A549 (cell line): Measurements from ENCODE around the gene AMHR2. TPM values are rescaled to one million over a fixed set of nuclear protein-coding genes. Genes with fewer than 3 reads are reported as not detected.

Source experiments
- polyA plus RNA-seq, 4 experiments: library from polyadenylated mRNA; depleted of rRNA in 3 of 4; stranded (reverse); fragments of >200 nt; fragmentation: RNase III in 1 of 4; extraction: RNeasy Plus Mini Kit Qiagen cat#74134 plus additional on column Dnase treatment in 1 of 4; gene quantifications; 2 replicates in 3 of 4; 3 replicates in 1 of 4; pipeline ENCODE4 v1.2.3, GENCODE V29; 2011 to 2017

The AMHR2 gene
- polyA plus RNA-seq, 2 of the 4 experiments (the other 2 are of a cell fraction): 0.12 to 0.18 TPM

Other genes starting within 250 kb of the AMHR2 start
- gene ZNF740, start 243.1 kb upstream of the AMHR2 start, polyA plus RNA-seq (2011; rRNA removed): 28.8 and 32.9 TPM in 2 replicates
- gene ZNF740, start 243.1 kb upstream of the AMHR2 start, polyA plus RNA-seq (2017; fragmentation: RNase III; extraction: RNeasy Plus Mini Kit Qiagen cat#74134 plus additional on column Dnase treatment): 12.1 to 15.6 TPM (median 15.1 TPM) in 3 replicates
- 16.5 and 19.2 TPM in 2 replicates for gene CSAD, start 242.9 kb upstream of the AMHR2 start, polyA plus RNA-seq (2011; rRNA removed)
- 14.0 to 16.4 TPM (median 14.5 TPM) in 3 replicates for gene CSAD, start 242.9 kb upstream of the AMHR2 start, polyA plus RNA-seq (2017; fragmentation: RNase III; extraction: RNeasy Plus Mini Kit Qiagen cat#74134 plus additional on column Dnase treatment)
- 0.56 and 0.71 TPM in 2 replicates for gene ITGB7, start 216.6 kb upstream of the AMHR2 start, polyA plus RNA-seq (2011; rRNA removed)
- 0.54 to 0.66 TPM (median 0.64 TPM) in 3 replicates for gene ITGB7, start 216.6 kb upstream of the AMHR2 start, polyA plus RNA-seq (2017; fragmentation: RNase III; extraction: RNeasy Plus Mini Kit Qiagen cat#74134 plus additional on column Dnase treatment)
- 15.6 and 19.0 TPM in 2 replicates for gene RARG, start 191.6 kb upstream of the AMHR2 start, polyA plus RNA-seq (2011; rRNA removed)
- gene RARG, start 191.6 kb upstream of the AMHR2 start, polyA plus RNA-seq (2017; fragmentation: RNase III; extraction: RNeasy Plus Mini Kit Qiagen cat#74134 plus additional on column Dnase treatment): 16.4 to 17.7 TPM (median 17.2 TPM) in 3 replicates
- gene ESPL1, start 155.6 kb upstream of the AMHR2 start, polyA plus RNA-seq (2011; rRNA removed): 10.0 and 11.8 TPM in 2 replicates
- gene ESPL1, start 155.6 kb upstream of the AMHR2 start, polyA plus RNA-seq (2017; fragmentation: RNase III; extraction: RNeasy Plus Mini Kit Qiagen cat#74134 plus additional on column Dnase treatment): 15.2 to 16.5 TPM (median 15.5 TPM) in 3 replicates
- gene PFDN5, start 128.3 kb upstream of the AMHR2 start, polyA plus RNA-seq (2011; rRNA removed): 729 and 848 TPM in 2 replicates
- gene PFDN5, start 128.3 kb upstream of the AMHR2 start, polyA plus RNA-seq (2017; fragmentation: RNase III; extraction: RNeasy Plus Mini Kit Qiagen cat#74134 plus additional on column Dnase treatment): 685 to 736 TPM (median 704 TPM) in 3 replicates
- 75.2 and 80.9 TPM in 2 replicates for gene MYG1, start 124.2 kb upstream of the AMHR2 start, polyA plus RNA-seq (2011; rRNA removed)
- 55.9 to 60.9 TPM (median 58.9 TPM) in 3 replicates for gene MYG1, start 124.2 kb upstream of the AMHR2 start, polyA plus RNA-seq (2017; fragmentation: RNase III; extraction: RNeasy Plus Mini Kit Qiagen cat#74134 plus additional on column Dnase treatment)
- 82.6 and 104 TPM in 2 replicates for gene AAAS, start 102.2 kb upstream of the AMHR2 start, polyA plus RNA-seq (2011; rRNA removed)
- 61.5 to 64.9 TPM (median 64.1 TPM) in 3 replicates for gene AAAS, start 102.2 kb upstream of the AMHR2 start, polyA plus RNA-seq (2017; fragmentation: RNase III; extraction: RNeasy Plus Mini Kit Qiagen cat#74134 plus additional on column Dnase treatment)
- 0.05 TPM in 1 of 2 replicates, not detected in the other for gene SP7, start 87.5 kb upstream of the AMHR2 start, polyA plus RNA-seq (2011; rRNA removed)
- gene SP7, start 87.5 kb upstream of the AMHR2 start, polyA plus RNA-seq (2017; fragmentation: RNase III; extraction: RNeasy Plus Mini Kit Qiagen cat#74134 plus additional on column Dnase treatment): 0.03 to 0.06 TPM in 2 of 3 replicates, not detected in the other
- 53.2 and 56.6 TPM in 2 replicates for gene SP1, start 43.7 kb upstream of the AMHR2 start, polyA plus RNA-seq (2011; rRNA removed)
- 24.0 to 24.5 TPM (median 24.2 TPM) in 3 replicates for gene SP1, start 43.7 kb upstream of the AMHR2 start, polyA plus RNA-seq (2017; fragmentation: RNase III; extraction: RNeasy Plus Mini Kit Qiagen cat#74134 plus additional on column Dnase treatment)
- gene PRR13, start 17.9 kb downstream of the AMHR2 start, polyA plus RNA-seq (2011; rRNA removed): 203 and 257 TPM in 2 replicates
- 210 to 248 TPM (median 221 TPM) in 3 replicates for gene PRR13, start 17.9 kb downstream of the AMHR2 start, polyA plus RNA-seq (2017; fragmentation: RNase III; extraction: RNeasy Plus Mini Kit Qiagen cat#74134 plus additional on column Dnase treatment)
- gene PCBP2, start 28.2 kb downstream of the AMHR2 start, polyA plus RNA-seq (2011; rRNA removed): 367 and 604 TPM in 2 replicates
- 546 to 553 TPM (median 551 TPM) in 3 replicates for gene PCBP2, start 28.2 kb downstream of the AMHR2 start, polyA plus RNA-seq (2017; fragmentation: RNase III; extraction: RNeasy Plus Mini Kit Qiagen cat#74134 plus additional on column Dnase treatment)
- gene MAP3K12, start 75.6 kb downstream of the AMHR2 start, polyA plus RNA-seq (2011; rRNA removed): 21.9 and 30.6 TPM in 2 replicates
- gene MAP3K12, start 75.6 kb downstream of the AMHR2 start, polyA plus RNA-seq (2017; fragmentation: RNase III; extraction: RNeasy Plus Mini Kit Qiagen cat#74134 plus additional on column Dnase treatment): 14.0 to 18.7 TPM (median 16.1 TPM) in 3 replicates
- gene TARBP2, start 77.4 kb downstream of the AMHR2 start, polyA plus RNA-seq (2011; rRNA removed): 41.5 and 51.2 TPM in 2 replicates
- 43.7 to 50.4 TPM (median 49.9 TPM) in 3 replicates for gene TARBP2, start 77.4 kb downstream of the AMHR2 start, polyA plus RNA-seq (2017; fragmentation: RNase III; extraction: RNeasy Plus Mini Kit Qiagen cat#74134 plus additional on column Dnase treatment)
- 0.17 TPM in 1 of 2 replicates, not detected in the other for gene NPFF, start 83.6 kb downstream of the AMHR2 start, polyA plus RNA-seq (2011; rRNA removed)
- gene NPFF, start 83.6 kb downstream of the AMHR2 start, polyA plus RNA-seq (2017; fragmentation: RNase III; extraction: RNeasy Plus Mini Kit Qiagen cat#74134 plus additional on column Dnase treatment): not detected in 3 replicates
- gene ATF7, start 202.5 kb downstream of the AMHR2 start, polyA plus RNA-seq (2011; rRNA removed): 38.7 and 38.9 TPM in 2 replicates
- gene ATF7, start 202.5 kb downstream of the AMHR2 start, polyA plus RNA-seq (2017; fragmentation: RNase III; extraction: RNeasy Plus Mini Kit Qiagen cat#74134 plus additional on column Dnase treatment): 22.9 to 23.3 TPM (median 23.0 TPM) in 3 replicates